ENCODE results near the gene IFT57.

IFT57 gene

GRCh38 chr3:108228286-108228685, 6.1 kb upstream of the IFT57 start:
- H4K20me1 ChIP-seq (ENCODE audit: insufficient read depth, low read length) = no peaks in the 10 kb centered on the region
- no peak overlapping the region for H3K4me2 ChIP-seq (ENCODE audit: insufficient read depth, low read length)
- DNase-seq (no peak), ATAC-seq (ENCODE audit: insufficient read depth, low read depth) (no peak)
- no peaks in the 10 kb centered on the region for H3K79me2 ChIP-seq (ENCODE audit: insufficient read depth, low read length)
- no peaks in the 10 kb centered on the region for H3K36me3 ChIP-seq (ENCODE audit: insufficient read depth, low read length)
- no peak overlapping the region for H3K27ac ChIP-seq (ENCODE audit: low read length)
- H3K9me3 ChIP-seq (ENCODE audit: insufficient read depth, low read length, severe bottlenecking) = no peaks in the 10 kb centered on the region
- no peak overlapping the region for H3K4me3 ChIP-seq (ENCODE audit: low read depth in 1 of 2, low read length in 2 of 2)
- H3K4me1 ChIP-seq (ENCODE audit: insufficient read depth, low read length) = peaks cover 14% of the 10 kb centered on the region
- H2AFZ ChIP-seq (ENCODE audit: low read depth, low read length) = no peak overlapping the region
- H3K27me3 ChIP-seq (ENCODE audit: insufficient read depth, low read length, poor library complexity) = no peaks in the 10 kb centered on the region
- TF ChIP-seq CTCF (IDR thresholded peaks at IDR 0.05; ENCODE audit: borderline replicate concordance, extremely low read depth, low read length, poor library complexity, severe bottlenecking) (no peak), EZH2 (IDR thresholded peaks at IDR 0.05; ENCODE audit: borderline replicate concordance, low read depth, low read length, severe bottlenecking) (no peak)
- no peak overlapping the region for H3K9ac ChIP-seq (ENCODE audit: low read depth, low read length)

- Histone ChIP-seq H4K20me1 (ENCODE audit: insufficient read depth, low read length) (no peaks in the 10 kb centered on the region), H3K27ac (ENCODE audit: low read length) (no peak overlapping the region), H3K9ac (ENCODE audit: low read depth, low read length) (no peak overlapping the region), H3K4me1 (ENCODE audit: insufficient read depth, low read length) (peaks cover 20% of the 10 kb centered on the region), H3K79me2 (ENCODE audit: insufficient read depth, low read length) (no peaks in the 10 kb centered on the region), H3K4me3 (ENCODE audit: low read depth in 1 of 2, low read length in 2 of 2) (no peak overlapping the region), H3K36me3 (ENCODE audit: insufficient read depth, low read length) (no peaks in the 10 kb centered on the region), H2AFZ (ENCODE audit: low read depth, low read length) (no peak overlapping the region), H3K27me3 (ENCODE audit: insufficient read depth, low read length, poor library complexity) (no peaks in the 10 kb centered on the region), H3K9me3 (ENCODE audit: insufficient read depth, low read length, severe bottlenecking) (no peaks in the 10 kb centered on the region), H3K4me2 (ENCODE audit: insufficient read depth, low read length) (no peak overlapping the region)
- no peak for ATAC-seq (ENCODE audit: insufficient read depth, low read depth)
- TF ChIP-seq EZH2 (IDR thresholded peaks at IDR 0.05; ENCODE audit: borderline replicate concordance, low read depth, low read length, severe bottlenecking) (no peak), CTCF (IDR thresholded peaks at IDR 0.05; ENCODE audit: borderline replicate concordance, extremely low read depth, low read length, poor library complexity, severe bottlenecking) (no peak)
- DNase-seq = no peak
Measured at GRCh38 chr3:108227131-108227530, 4.9 kb upstream of the IFT57 start.

GRCh38 chr3:108225221-108225620, 3.0 kb upstream of the IFT57 start:
- H3K27ac ChIP-seq (ENCODE audit: low read length) = no peak overlapping the region
- no peaks in the 10 kb centered on the region for H3K9me3 ChIP-seq (ENCODE audit: insufficient read depth, low read length, severe bottlenecking)
- no peak overlapping the region for H3K4me3 ChIP-seq (ENCODE audit: low read depth in 1 of 2, low read length in 2 of 2)
- no peaks in the 10 kb centered on the region for H3K27me3 ChIP-seq (ENCODE audit: insufficient read depth, low read length, poor library complexity)
- no peaks in the 10 kb centered on the region for H3K79me2 ChIP-seq (ENCODE audit: insufficient read depth, low read length)
- H4K20me1 ChIP-seq (ENCODE audit: insufficient read depth, low read length) = no peaks in the 10 kb centered on the region
- no peaks in the 10 kb centered on the region for H3K36me3 ChIP-seq (ENCODE audit: insufficient read depth, low read length)
- no peak overlapping the region for H2AFZ ChIP-seq (ENCODE audit: low read depth, low read length)
- H3K4me2 ChIP-seq (ENCODE audit: insufficient read depth, low read length) = no peak overlapping the region
- peaks cover 38% of the 10 kb centered on the region for H3K4me1 ChIP-seq (ENCODE audit: insufficient read depth, low read length)
- ATAC-seq (ENCODE audit: insufficient read depth, low read depth) (no peak), DNase-seq (no peak)
- TF ChIP-seq EZH2 (IDR thresholded peaks at IDR 0.05; ENCODE audit: borderline replicate concordance, low read depth, low read length, severe bottlenecking) (no peak), CTCF (IDR thresholded peaks at IDR 0.05; ENCODE audit: borderline replicate concordance, extremely low read depth, low read length, poor library complexity, severe bottlenecking) (no peak)
- H3K9ac ChIP-seq (ENCODE audit: low read depth, low read length) = no peak overlapping the region

- DNase-seq (no peak), ATAC-seq (ENCODE audit: insufficient read depth, low read depth) (no peak)
- H2AFZ ChIP-seq (ENCODE audit: low read depth, low read length) = peak overlapping the region; percentile 80
- TF ChIP-seq EZH2 (IDR thresholded peaks at IDR 0.05; ENCODE audit: borderline replicate concordance, low read depth, low read length, severe bottlenecking) (no peak), CTCF (IDR thresholded peaks at IDR 0.05; ENCODE audit: borderline replicate concordance, extremely low read depth, low read length, poor library complexity, severe bottlenecking) (no peak)
- H3K27me3 ChIP-seq (ENCODE audit: insufficient read depth, low read length, poor library complexity) = no peaks in the 10 kb centered on the region
- no peaks in the 10 kb centered on the region for H3K79me2 ChIP-seq (ENCODE audit: insufficient read depth, low read length)
- H3K4me1 ChIP-seq (ENCODE audit: insufficient read depth, low read length) = peaks cover 38% of the 10 kb centered on the region
- no peak overlapping the region for H3K9ac ChIP-seq (ENCODE audit: low read depth, low read length)
- no peaks in the 10 kb centered on the region for H4K20me1 ChIP-seq (ENCODE audit: insufficient read depth, low read length)
- H3K4me2 ChIP-seq (ENCODE audit: insufficient read depth, low read length) = peak overlapping the region; percentile 98; the same call in 1 of the 2 replicates
- no peaks in the 10 kb centered on the region for H3K9me3 ChIP-seq (ENCODE audit: insufficient read depth, low read length, severe bottlenecking)
- H3K4me3 ChIP-seq (ENCODE audit: low read depth in 1 of 2, low read length in 2 of 2) = no peak overlapping the region
- no peaks in the 10 kb centered on the region for H3K36me3 ChIP-seq (ENCODE audit: insufficient read depth, low read length)
- H3K27ac ChIP-seq (ENCODE audit: low read length) = no peak overlapping the region
Measured at GRCh38 chr3:108223928-108224327, 1.7 kb upstream of the IFT57 start.
